SK-N-SH (cell line): Measurements from ENCODE around the gene CNBP. TPM values are rescaled to one million over a fixed set of nuclear protein-coding genes. Genes with fewer than 3 reads are reported as not detected.
"Not testable (repeated sequence)": the region's sequence is repeated elsewhere in the genome, so short reads cannot be mapped to it uniquely, and the experiment has no call there.

Source experiments
- CTCF ChIA-PET: fragments of 300-600, 350-600 bp; formaldehyde crosslinking; extraction: SDS; loops from one replicate; lab custom pipeline; 2021; lab: Yijun Ruan, JAX
- POLR2A ChIA-PET: fragments of 350-600 bp; sonication (Branson Sonifier 250); formaldehyde crosslinking; extraction: SDS; loops from one replicate; lab custom pipeline; 2020; ENCODE audit warnings: antibody characterized with exemption, inconsistent platforms; lab: Yijun Ruan, JAX
- DNase-seq: peaks from one replicate; pipeline ENCODE4 v3.0.0; 2012
- H2AFZ ChIP-seq: fragments of 200-600 bp; sonication (generic); 2 replicates; pipeline ENCODE4 v1.8.1; 2016; ENCODE audit warnings: antibody characterized with exemption, mild to moderate bottlenecking, low read depth
- H3F3A ChIP-seq: fragments of 200-600 bp; sonication (generic); replicated peaks from 2 replicates; pipeline ENCODE3; 2016; ENCODE audit warnings: antibody characterized with exemption, mild to moderate bottlenecking; ENCODE audit not compliant: insufficient read depth
- H3K27ac ChIP-seq, 2 experiments: fragments of 200-500 bp in 1 of 2; fragments of 200-600 bp in 1 of 2; sonication (Bioruptor generic) in 1 of 2; sonication (generic), shearing (Covaris generic) in 1 of 2; 2 replicates each; pipeline versions ENCODE4 v1.5.1 to v1.6.1; 2014 to 2016; ENCODE audit warnings: low read depth in 2 of 2, inconsistent platforms in 1 of 2, low read length in 1 of 2, mild to moderate bottlenecking in 1 of 2, mixed read lengths in 1 of 2
- H3K27me3 ChIP-seq: fragments of 200-600 bp; sonication (generic), shearing (Covaris generic); 2 replicates; pipeline ENCODE4 v1.6.1; 2016; ENCODE audit warnings: mixed run types; ENCODE audit not compliant: insufficient read depth
- H3K36me3 ChIP-seq, 2 experiments: fragments of 200-500 bp in 1 of 2; fragments of 200-600 bp in 1 of 2; sonication (Bioruptor generic) in 1 of 2; sonication (generic) in 1 of 2; replicated peaks in 1 of 2; 2 replicates each; pipeline versions ENCODE3 to v1.5.1; 2014 to 2016; ENCODE audit warnings: low read length in 1 of 2, mild to moderate bottlenecking in 1 of 2; ENCODE audit not compliant: insufficient read depth in 2 of 2, control insufficient read depth in 1 of 2
- H3K4me1 ChIP-seq, 2 experiments: fragments of 200-500 bp in 1 of 2; fragments of 200-600 bp in 1 of 2; sonication (Bioruptor generic) in 1 of 2; sonication (generic), shearing (Covaris generic) in 1 of 2; 2 replicates each; pipeline versions ENCODE4 v1.5.1 to v1.6.1; 2014 to 2016; ENCODE audit warnings: low read depth in 1 of 2, low read length in 1 of 2, mixed run types in 1 of 2; ENCODE audit not compliant: insufficient read depth in 2 of 2, control insufficient read depth in 1 of 2
- H3K4me2 ChIP-seq: fragments of 200-600 bp; sonication (generic), shearing (Covaris generic); 2 replicates; pipeline ENCODE4 v1.6.1; 2017; ENCODE audit warnings: mixed run types
- H3K4me3 ChIP-seq, 2 experiments: fragments of 200-500 bp in 1 of 2; fragments of 200-600 bp in 1 of 2; sonication (Bioruptor generic) in 1 of 2; sonication (generic), shearing (Covaris generic) in 1 of 2; 2 replicates each; pipeline versions ENCODE4 v1.5.1 to v1.8.1; 2014 to 2016; ENCODE audit warnings: low read depth in 2 of 2, inconsistent platforms in 1 of 2, low read length in 1 of 2, mild to moderate bottlenecking in 1 of 2, mixed read lengths in 1 of 2, moderate library complexity in 1 of 2
- H3K79me2 ChIP-seq: fragments of 200-600 bp; sonication (generic); 2 replicates; pipeline ENCODE4 v1.8.1; 2017; ENCODE audit warnings: mild to moderate bottlenecking; ENCODE audit not compliant: insufficient read depth
- H3K9ac ChIP-seq: fragments of 200-600 bp; sonication (generic); 2 replicates; pipeline ENCODE4 v1.6.1; 2017; ENCODE audit warnings: mixed run types
- H3K9me2 ChIP-seq: fragments of 200-600 bp; sonication (generic); 2 replicates; pipeline ENCODE4 v1.6.1; 2017; ENCODE audit warnings: mixed run types
- H3K9me3 ChIP-seq: fragments of 200-600 bp; sonication (generic); 2 replicates; pipeline ENCODE4 v1.6.1; 2017; ENCODE audit warnings: mixed run types, mild to moderate bottlenecking, moderate library complexity
- H4K20me1 ChIP-seq: fragments of 200-600 bp; sonication (generic); 2 replicates; pipeline ENCODE4 v1.6.1; 2017; ENCODE audit warnings: mild to moderate bottlenecking, mixed run types; ENCODE audit not compliant: insufficient read depth
- EZH2phosphoT487 ChIP-seq: fragments of 200-600 bp; sonication (generic); IDR thresholded peaks from 2 replicates; pipeline ENCODE4 v1.6.1; 2017; ENCODE audit warnings: low read depth, mixed run types, mild to moderate bottlenecking, antibody characterized with exemption, moderate library complexity, borderline replicate concordance
- FOXJ3 ChIP-seq: sonication (generic); formaldehyde crosslinking; IDR thresholded peaks from 2 replicates; pipeline ENCODE4 v1.5.1; 2020; ENCODE audit warnings: mild to moderate bottlenecking, missing genetic modification reagents
- FOXM1 ChIP-seq: IDR thresholded peaks from 2 replicates; pipeline ENCODE4 v1.4.0; 2012; ENCODE audit warnings: low read depth, mild to moderate bottlenecking
- JUND ChIP-seq: IDR thresholded peaks from 2 replicates; pipeline ENCODE4 v1.4.0; 2012
- NRF1 ChIP-seq: IDR thresholded peaks from 2 replicates; pipeline ENCODE4 v1.6.1; 2012; ENCODE audit warnings: low read depth, mild to moderate bottlenecking, low read length
- POLR2AphosphoS5 ChIP-seq: IDR thresholded peaks from 2 replicates; pipeline ENCODE4 v1.6.1; 2012; ENCODE audit warnings: low read depth, low read length
- RAD21 ChIP-seq: IDR thresholded peaks from 2 replicates; pipeline ENCODE4 v1.6.1; 2012; ENCODE audit warnings: mild to moderate bottlenecking, low read length
- RCOR1 ChIP-seq: fragments of 150-350 bp; IDR thresholded peaks from 2 replicates; pipeline ENCODE4 v1.6.1; 2017; ENCODE audit warnings: antibody characterized with exemption, low read length
- RXRA ChIP-seq: IDR thresholded peaks from 2 replicates; pipeline ENCODE4 v1.4.0; 2012; ENCODE audit warnings: low read depth, mild to moderate bottlenecking, borderline replicate concordance
- SIN3A ChIP-seq: IDR thresholded peaks from 2 replicates; pipeline ENCODE4 v1.6.1; 2012; ENCODE audit warnings: low read depth, mild to moderate bottlenecking, low read length, moderate library complexity, borderline replicate concordance
- SMC3 ChIP-seq: IDR thresholded peaks from 2 replicates; pipeline ENCODE4 v1.6.1; 2012; ENCODE audit warnings: low read depth, low read length, improper control_type of control experiment
- TCF12 ChIP-seq: IDR thresholded peaks from 2 replicates; pipeline ENCODE4 v1.4.0; 2012
- WGBS: methylation state at CpG from one replicate; pipeline ENCODE4 v1.1.6; 2017; ENCODE audit warnings: low lambda C conversion rate; 5-methylcytosine and 5-hydroxymethylcytosine counted together
- polyA plus RNA-seq, 3 experiments: library from polyadenylated mRNA; depleted of rRNA; stranded (reverse); fragments of >200 nt; gene quantifications; 2 replicates each; pipeline ENCODE4 v1.2.3, GENCODE V29; 2012
- TF ChIP-seq, protein P1 (sequence below): fragments of 200-600 bp; sonication (generic); IDR thresholded peaks from 2 replicates; pipeline ENCODE4 v1.6.1; 2017; ENCODE audit warnings: antibody characterized with exemption, mild to moderate bottlenecking, moderate library complexity
- TF ChIP-seq, protein P2 (sequence below): IDR thresholded peaks from 2 replicates; pipeline ENCODE4 v1.6.1; 2012; ENCODE audit warnings: mild to moderate bottlenecking, low read depth, low read length, moderate library complexity
- TF ChIP-seq, protein P3 (sequence below): fragments of 150-350 bp; IDR thresholded peaks from 2 replicates; pipeline ENCODE4 v1.6.1; 2017; ENCODE audit warnings: antibody characterized with exemption, low read length, low read depth, borderline replicate concordance
- TF ChIP-seq, protein P4 (sequence below): IDR thresholded peaks from 2 replicates; pipeline ENCODE4 v1.4.0; 2012; ENCODE audit warnings: low read depth
- TF ChIP-seq, protein P5 (sequence below): IDR thresholded peaks from 2 replicates; pipeline ENCODE4 v1.4.0; 2012; ENCODE audit warnings: low read depth, borderline replicate concordance
- TF ChIP-seq, protein P6 (sequence below): IDR thresholded peaks from 2 replicates; pipeline ENCODE4 v1.4.0; 2012; ENCODE audit warnings: low read depth, borderline replicate concordance
- TF ChIP-seq, protein P7 (sequence below): fragments of 150-350 bp; IDR thresholded peaks from 2 replicates; pipeline ENCODE4 v1.6.1; 2016; ENCODE audit warnings: mild to moderate bottlenecking, low read depth, low read length

CNBP gene
- polyA plus RNA-seq, 1 of the 3 experiments (the other 2 are of a cell fraction) = 240 TPM

DNA sequence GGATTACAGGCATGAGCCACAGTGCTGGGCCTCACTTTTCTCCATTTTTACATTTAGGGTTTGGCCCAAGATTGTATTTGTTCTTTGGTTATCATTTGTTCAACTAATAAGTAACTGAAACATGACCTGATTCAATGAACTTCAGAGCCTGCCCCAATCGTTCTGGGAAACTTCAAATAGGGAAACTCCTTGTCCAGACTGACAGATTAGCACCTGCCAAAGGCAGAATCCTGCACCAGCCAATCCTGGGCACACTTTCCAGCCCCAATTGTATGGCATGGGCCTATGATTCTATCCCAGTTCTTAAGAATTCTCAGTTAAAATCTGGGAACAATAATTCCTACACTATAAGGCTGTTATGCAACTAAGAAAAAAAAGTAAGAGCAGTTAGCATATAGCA is 43.8 kb downstream of the CNBP start:
- no peak overlapping the region for H3K9ac ChIP-seq
- TF ChIP-seq, protein P1, sequence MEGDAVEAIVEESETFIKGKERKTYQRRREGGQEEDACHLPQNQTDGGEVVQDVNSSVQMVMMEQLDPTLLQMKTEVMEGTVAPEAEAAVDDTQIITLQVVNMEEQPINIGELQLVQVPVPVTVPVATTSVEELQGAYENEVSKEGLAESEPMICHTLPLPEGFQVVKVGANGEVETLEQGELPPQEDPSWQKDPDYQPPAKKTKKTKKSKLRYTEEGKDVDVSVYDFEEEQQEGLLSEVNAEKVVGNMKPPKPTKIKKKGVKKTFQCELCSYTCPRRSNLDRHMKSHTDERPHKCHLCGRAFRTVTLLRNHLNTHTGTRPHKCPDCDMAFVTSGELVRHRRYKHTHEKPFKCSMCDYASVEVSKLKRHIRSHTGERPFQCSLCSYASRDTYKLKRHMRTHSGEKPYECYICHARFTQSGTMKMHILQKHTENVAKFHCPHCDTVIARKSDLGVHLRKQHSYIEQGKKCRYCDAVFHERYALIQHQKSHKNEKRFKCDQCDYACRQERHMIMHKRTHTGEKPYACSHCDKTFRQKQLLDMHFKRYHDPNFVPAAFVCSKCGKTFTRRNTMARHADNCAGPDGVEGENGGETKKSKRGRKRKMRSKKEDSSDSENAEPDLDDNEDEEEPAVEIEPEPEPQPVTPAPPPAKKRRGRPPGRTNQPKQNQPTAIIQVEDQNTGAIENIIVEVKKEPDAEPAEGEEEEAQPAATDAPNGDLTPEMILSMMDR = no peak
- TF ChIP-seq RXRA (no peak), JUND (no peak), RCOR1 (no peak), NRF1 (no peak), RAD21 (no peak), FOXJ3 (no peak), POLR2AphosphoS5 (no peak), SIN3A (no peak), EZH2phosphoT487 (no peak), TCF12 (no peak), SMC3 (no peak), FOXM1 (no peak)
- TF ChIP-seq, protein P2, sequence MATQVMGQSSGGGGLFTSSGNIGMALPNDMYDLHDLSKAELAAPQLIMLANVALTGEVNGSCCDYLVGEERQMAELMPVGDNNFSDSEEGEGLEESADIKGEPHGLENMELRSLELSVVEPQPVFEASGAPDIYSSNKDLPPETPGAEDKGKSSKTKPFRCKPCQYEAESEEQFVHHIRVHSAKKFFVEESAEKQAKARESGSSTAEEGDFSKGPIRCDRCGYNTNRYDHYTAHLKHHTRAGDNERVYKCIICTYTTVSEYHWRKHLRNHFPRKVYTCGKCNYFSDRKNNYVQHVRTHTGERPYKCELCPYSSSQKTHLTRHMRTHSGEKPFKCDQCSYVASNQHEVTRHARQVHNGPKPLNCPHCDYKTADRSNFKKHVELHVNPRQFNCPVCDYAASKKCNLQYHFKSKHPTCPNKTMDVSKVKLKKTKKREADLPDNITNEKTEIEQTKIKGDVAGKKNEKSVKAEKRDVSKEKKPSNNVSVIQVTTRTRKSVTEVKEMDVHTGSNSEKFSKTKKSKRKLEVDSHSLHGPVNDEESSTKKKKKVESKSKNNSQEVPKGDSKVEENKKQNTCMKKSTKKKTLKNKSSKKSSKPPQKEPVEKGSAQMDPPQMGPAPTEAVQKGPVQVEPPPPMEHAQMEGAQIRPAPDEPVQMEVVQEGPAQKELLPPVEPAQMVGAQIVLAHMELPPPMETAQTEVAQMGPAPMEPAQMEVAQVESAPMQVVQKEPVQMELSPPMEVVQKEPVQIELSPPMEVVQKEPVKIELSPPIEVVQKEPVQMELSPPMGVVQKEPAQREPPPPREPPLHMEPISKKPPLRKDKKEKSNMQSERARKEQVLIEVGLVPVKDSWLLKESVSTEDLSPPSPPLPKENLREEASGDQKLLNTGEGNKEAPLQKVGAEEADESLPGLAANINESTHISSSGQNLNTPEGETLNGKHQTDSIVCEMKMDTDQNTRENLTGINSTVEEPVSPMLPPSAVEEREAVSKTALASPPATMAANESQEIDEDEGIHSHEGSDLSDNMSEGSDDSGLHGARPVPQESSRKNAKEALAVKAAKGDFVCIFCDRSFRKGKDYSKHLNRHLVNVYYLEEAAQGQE = no peak
- TF ChIP-seq, protein P3, sequence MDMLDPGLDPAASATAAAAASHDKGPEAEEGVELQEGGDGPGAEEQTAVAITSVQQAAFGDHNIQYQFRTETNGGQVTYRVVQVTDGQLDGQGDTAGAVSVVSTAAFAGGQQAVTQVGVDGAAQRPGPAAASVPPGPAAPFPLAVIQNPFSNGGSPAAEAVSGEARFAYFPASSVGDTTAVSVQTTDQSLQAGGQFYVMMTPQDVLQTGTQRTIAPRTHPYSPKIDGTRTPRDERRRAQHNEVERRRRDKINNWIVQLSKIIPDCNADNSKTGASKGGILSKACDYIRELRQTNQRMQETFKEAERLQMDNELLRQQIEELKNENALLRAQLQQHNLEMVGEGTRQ = no peak
- TF ChIP-seq, protein P4, sequence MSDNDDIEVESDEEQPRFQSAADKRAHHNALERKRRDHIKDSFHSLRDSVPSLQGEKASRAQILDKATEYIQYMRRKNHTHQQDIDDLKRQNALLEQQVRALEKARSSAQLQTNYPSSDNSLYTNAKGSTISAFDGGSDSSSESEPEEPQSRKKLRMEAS = no peak
- TF ChIP-seq, protein P5, sequence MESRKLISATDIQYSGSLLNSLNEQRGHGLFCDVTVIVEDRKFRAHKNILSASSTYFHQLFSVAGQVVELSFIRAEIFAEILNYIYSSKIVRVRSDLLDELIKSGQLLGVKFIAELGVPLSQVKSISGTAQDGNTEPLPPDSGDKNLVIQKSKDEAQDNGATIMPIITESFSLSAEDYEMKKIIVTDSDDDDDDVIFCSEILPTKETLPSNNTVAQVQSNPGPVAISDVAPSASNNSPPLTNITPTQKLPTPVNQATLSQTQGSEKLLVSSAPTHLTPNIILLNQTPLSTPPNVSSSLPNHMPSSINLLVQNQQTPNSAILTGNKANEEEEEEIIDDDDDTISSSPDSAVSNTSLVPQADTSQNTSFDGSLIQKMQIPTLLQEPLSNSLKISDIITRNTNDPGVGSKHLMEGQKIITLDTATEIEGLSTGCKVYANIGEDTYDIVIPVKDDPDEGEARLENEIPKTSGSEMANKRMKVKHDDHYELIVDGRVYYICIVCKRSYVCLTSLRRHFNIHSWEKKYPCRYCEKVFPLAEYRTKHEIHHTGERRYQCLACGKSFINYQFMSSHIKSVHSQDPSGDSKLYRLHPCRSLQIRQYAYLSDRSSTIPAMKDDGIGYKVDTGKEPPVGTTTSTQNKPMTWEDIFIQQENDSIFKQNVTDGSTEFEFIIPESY = no peak
- TF ChIP-seq, protein P6, sequence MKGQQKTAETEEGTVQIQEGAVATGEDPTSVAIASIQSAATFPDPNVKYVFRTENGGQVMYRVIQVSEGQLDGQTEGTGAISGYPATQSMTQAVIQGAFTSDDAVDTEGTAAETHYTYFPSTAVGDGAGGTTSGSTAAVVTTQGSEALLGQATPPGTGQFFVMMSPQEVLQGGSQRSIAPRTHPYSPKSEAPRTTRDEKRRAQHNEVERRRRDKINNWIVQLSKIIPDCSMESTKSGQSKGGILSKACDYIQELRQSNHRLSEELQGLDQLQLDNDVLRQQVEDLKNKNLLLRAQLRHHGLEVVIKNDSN = no peak
- TF ChIP-seq, protein P7, sequence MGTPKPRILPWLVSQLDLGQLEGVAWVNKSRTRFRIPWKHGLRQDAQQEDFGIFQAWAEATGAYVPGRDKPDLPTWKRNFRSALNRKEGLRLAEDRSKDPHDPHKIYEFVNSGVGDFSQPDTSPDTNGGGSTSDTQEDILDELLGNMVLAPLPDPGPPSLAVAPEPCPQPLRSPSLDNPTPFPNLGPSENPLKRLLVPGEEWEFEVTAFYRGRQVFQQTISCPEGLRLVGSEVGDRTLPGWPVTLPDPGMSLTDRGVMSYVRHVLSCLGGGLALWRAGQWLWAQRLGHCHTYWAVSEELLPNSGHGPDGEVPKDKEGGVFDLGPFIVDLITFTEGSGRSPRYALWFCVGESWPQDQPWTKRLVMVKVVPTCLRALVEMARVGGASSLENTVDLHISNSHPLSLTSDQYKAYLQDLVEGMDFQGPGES = no peak
- H2AFZ ChIP-seq = no peak overlapping the region
- POLR2A ChIA-PET = no interaction called here
- DNase-seq = no peak
- H3K9me3 ChIP-seq = no peaks in the 10 kb centered on the region
- H3K27me3 ChIP-seq = no peaks in the 10 kb centered on the region
- WGBS = 24% methylated on average over 1 of the region's 1 CpG
- no peaks in the 10 kb centered on the region for H3K79me2 ChIP-seq
- H3K4me2 ChIP-seq = no peak overlapping the region
- peaks cover 18 to 50% of the 10 kb centered on the region in 2 experiments for H3K36me3 ChIP-seq
- no peaks in the 10 kb centered on the region for H3K9me2 ChIP-seq
- H3K4me3 ChIP-seq = no peak overlapping the region
- no peaks in the 10 kb centered on the region for H4K20me1 ChIP-seq
- H3K27ac ChIP-seq = no peak overlapping the region
- no peaks in the 10 kb centered on the region for H3F3A ChIP-seq
- H3K4me1 ChIP-seq = no peaks in the 10 kb centered on the region
- CTCF ChIA-PET = no interaction called here

DNA sequence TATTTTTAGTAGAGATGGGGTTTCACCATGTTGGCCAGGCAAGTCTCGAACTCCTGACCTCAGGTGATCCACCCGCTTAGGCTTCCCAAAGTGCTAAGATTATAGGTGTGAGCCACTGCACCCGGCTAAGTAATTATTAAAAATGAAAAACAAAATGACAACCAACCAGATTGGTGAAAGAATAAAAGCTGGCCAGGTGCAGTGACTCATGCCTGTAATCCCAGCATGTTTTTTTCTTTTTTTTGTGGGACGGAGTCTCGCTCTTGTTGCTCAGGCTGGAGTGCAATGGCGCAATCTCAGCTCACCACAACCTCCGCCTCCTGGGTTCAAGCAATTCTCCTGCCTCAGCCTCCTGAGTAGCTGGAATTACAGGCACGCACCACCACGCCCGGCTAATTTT is 47.4 kb downstream of the CNBP start:
- H3F3A ChIP-seq, H3K4me2 ChIP-seq, H3K4me3 ChIP-seq, H3K27me3 ChIP-seq, H2AFZ ChIP-seq, H3K9me3 ChIP-seq, H3K27ac ChIP-seq, H3K9me2 ChIP-seq, H3K79me2 ChIP-seq, DNase-seq, H3K4me1 ChIP-seq, H4K20me1 ChIP-seq, H3K9ac ChIP-seq: not testable (repeated sequence)
- peaks cover 35 to 36% of the 10 kb centered on the region in 2 experiments for H3K36me3 ChIP-seq
- 92% methylated on average over 10 of the region's 10 CpGs for WGBS
- ChIA-PET POLR2A (interaction anchor here (0.6 kb wide), 1 partner anchor 11 kb away, joined by 3 read pairs; no protein-coding TSS in a partner anchor), CTCF (interaction anchor here (1.1 to 3.0 kb wide), 2 partner anchors 83 to 166 kb away, joined by 3 to 14 read pairs; no protein-coding TSS in a partner anchor)
